H9 (cell line): Measurements from ENCODE around the gene NUTF2. TPM values are rescaled to one million over a fixed set of nuclear protein-coding genes. Genes with fewer than 3 reads are reported as not detected.

ENCODE experiments used
- DNase-seq: peaks from one replicate; pipeline ENCODE4 v3.0.0-alpha.2; 2017
- H2AFZ ChIP-seq: one replicate; pipeline ENCODE4 v1.6.1; 2013; ENCODE audit warnings: mild to moderate bottlenecking, low read length, control low read depth, moderate library complexity
- H2AK5ac ChIP-seq: 2 replicates; pipeline ENCODE4 v1.6.1; 2013; ENCODE audit warnings: low read length, control low read depth, mixed read lengths; ENCODE audit not compliant: insufficient read length
- H2BK120ac ChIP-seq: one replicate; pipeline ENCODE4 v1.6.1; 2013; ENCODE audit warnings: low read depth, mild to moderate bottlenecking, low read length, control low read depth, inconsistent platforms; ENCODE audit not compliant: poor library complexity, severe bottlenecking
- H2BK12ac ChIP-seq: 2 replicates; pipeline ENCODE4 v1.6.1; 2013; ENCODE audit warnings: low read length, control low read depth, mixed read lengths, low read depth; ENCODE audit not compliant: insufficient read length
- H2BK15ac ChIP-seq: 2 replicates; pipeline ENCODE4 v1.6.1; 2013; ENCODE audit warnings: low read depth, low read length, control low read depth
- H2BK20ac ChIP-seq: one replicate; pipeline ENCODE4 v1.6.1; 2013; ENCODE audit warnings: low read depth, mild to moderate bottlenecking, low read length, control low read depth, inconsistent platforms; ENCODE audit not compliant: poor library complexity, severe bottlenecking
- H2BK5ac ChIP-seq: 2 replicates; pipeline ENCODE4 v1.6.1; 2013; ENCODE audit warnings: low read length, control low read depth, mixed read lengths; ENCODE audit not compliant: insufficient read length
- H3K14ac ChIP-seq: 2 replicates; pipeline ENCODE4 v1.6.1; 2013; ENCODE audit warnings: low read length, control low read depth; ENCODE audit not compliant: insufficient read depth
- H3K18ac ChIP-seq: 2 replicates; pipeline ENCODE4 v1.6.1; 2013; ENCODE audit warnings: low read depth, mild to moderate bottlenecking, mixed read lengths, low read length, control low read depth; ENCODE audit not compliant: insufficient read length
- H3K23ac ChIP-seq: 2 replicates; pipeline ENCODE4 v1.6.1; 2013; ENCODE audit warnings: low read length, control low read depth, mixed read lengths, low read depth; ENCODE audit not compliant: insufficient read length
- H3K23me2 ChIP-seq: 2 replicates; pipeline ENCODE4 v1.6.1; 2013; ENCODE audit warnings: low read depth, mild to moderate bottlenecking, mixed read lengths, low read length, control low read depth; ENCODE audit not compliant: insufficient read length, poor library complexity, severe bottlenecking
- H3K27ac ChIP-seq: 2 replicates; pipeline ENCODE4 v1.5.1; 2013; ENCODE audit warnings: low read length, control low read depth, mixed read lengths, low read depth; ENCODE audit not compliant: insufficient read length
- H3K27me3 ChIP-seq: 2 replicates; pipeline ENCODE4 v1.6.1; 2013; ENCODE audit warnings: low read length, control low read depth, inconsistent platforms; ENCODE audit not compliant: insufficient read depth
- H3K4ac ChIP-seq: 2 replicates; pipeline ENCODE4 v1.6.1; 2013; ENCODE audit warnings: low read depth, mild to moderate bottlenecking, control low read depth, inconsistent platforms, low read length, moderate library complexity
- H3K4me1 ChIP-seq: 2 replicates; pipeline ENCODE4 v1.6.1; 2013; ENCODE audit warnings: low read length, control low read depth, inconsistent platforms; ENCODE audit not compliant: insufficient read depth
- H3K4me2 ChIP-seq: 2 replicates; pipeline ENCODE4 v1.6.1; 2013; ENCODE audit warnings: low read length, control low read depth, mixed read lengths; ENCODE audit not compliant: insufficient read length, insufficient read depth
- H3K56ac ChIP-seq: 2 replicates; pipeline ENCODE4 v1.6.1; 2013; ENCODE audit warnings: low read depth, mild to moderate bottlenecking, mixed read lengths, low read length, control low read depth; ENCODE audit not compliant: insufficient read length
- H3K79me1 ChIP-seq: 2 replicates; pipeline ENCODE4 v1.6.1; 2013; ENCODE audit warnings: low read depth, mild to moderate bottlenecking, moderate library complexity, low read length, control low read depth, inconsistent platforms; ENCODE audit not compliant: insufficient read depth, poor library complexity, severe bottlenecking
- H3K79me2 ChIP-seq: 2 replicates; pipeline ENCODE4 v1.6.1; 2013; ENCODE audit warnings: low read length, control low read depth, inconsistent platforms; ENCODE audit not compliant: insufficient read depth
- H3K9ac ChIP-seq: 2 replicates; pipeline ENCODE4 v1.6.1; 2013; ENCODE audit warnings: low read length, control low read depth, mixed read lengths; ENCODE audit not compliant: insufficient read length; ENCODE audit errors: extremely low read depth
- H3K9me3 ChIP-seq: one replicate; pipeline ENCODE4 v1.6.1; 2013; ENCODE audit warnings: low read depth, low read length, inconsistent platforms; ENCODE audit not compliant: control insufficient read depth
- H3T11ph ChIP-seq: one replicate; pipeline ENCODE4 v1.6.1; 2013; ENCODE audit warnings: mild to moderate bottlenecking, low read length, control low read depth, inconsistent platforms
- H4K20me1 ChIP-seq: one replicate; pipeline ENCODE4 v1.6.1; 2013; ENCODE audit not compliant: control insufficient read depth, insufficient read length, insufficient read depth
- H4K5ac ChIP-seq: 2 replicates; pipeline ENCODE4 v1.6.1; 2013; ENCODE audit warnings: low read depth, mild to moderate bottlenecking, mixed read lengths, low read length, control low read depth; ENCODE audit not compliant: insufficient read length
- H4K8ac ChIP-seq: replicated peaks from 2 replicates; pipeline ENCODE4 v1.6.1; 2013; ENCODE audit warnings: low read length, control low read depth, mixed read lengths, low read depth; ENCODE audit not compliant: insufficient read length
- H4K91ac ChIP-seq: 2 replicates; pipeline ENCODE4 v1.6.1; 2013; ENCODE audit warnings: low read depth, mild to moderate bottlenecking, moderate library complexity, mixed read lengths, low read length, control low read depth; ENCODE audit not compliant: insufficient read length
- H3K27ac Mint-ChIP-seq, 3 experiments: 2 replicates in 2 of 3; 3 replicates in 1 of 3; pipeline ENCODE4 v1.8.0; 2020 to 2021; ENCODE audit warnings: mixed read lengths in 3 of 3, mild to moderate bottlenecking in 1 of 3, moderate library complexity in 1 of 3
- H3K27me3 Mint-ChIP-seq: 2 replicates; pipeline ENCODE4 v1.8.0; 2021; ENCODE audit warnings: low read depth, mild to moderate bottlenecking, moderate library complexity, mixed read lengths
- H3K36me3 Mint-ChIP-seq, 3 experiments: 2 replicates in 2 of 3; 3 replicates in 1 of 3; pipeline ENCODE4 v1.8.0; 2020 to 2021; ENCODE audit warnings: low read depth in 3 of 3, mixed read lengths in 3 of 3; ENCODE audit not compliant: insufficient read depth in 1 of 3
- H3K4me1 Mint-ChIP-seq, 2 experiments: 2 replicates each; pipeline ENCODE4 v1.8.0; 2020; ENCODE audit warnings: mixed read lengths in 2 of 2
- H3K4me3 Mint-ChIP-seq, 2 experiments: 2 replicates in 1 of 2; 3 replicates in 1 of 2; pipeline ENCODE4 v1.8.0; 2020 to 2021; ENCODE audit warnings: mild to moderate bottlenecking in 2 of 2, mixed read lengths in 2 of 2, moderate library complexity in 1 of 2
- H3K9me3 Mint-ChIP-seq, 2 experiments: 2 replicates in 1 of 2; 3 replicates in 1 of 2; pipeline ENCODE4 v1.8.0; 2020; ENCODE audit warnings: mild to moderate bottlenecking in 2 of 2, mixed read lengths in 2 of 2, moderate library complexity in 1 of 2
- WGBS: extraction: QIAGEN DNeasy Blood & Tissue Kit; methylation state at CpG from one replicate; pipeline ENCODE4 v1.1.7; 2013; ENCODE audit warnings: missing lambda C conversion rate, low lambda C conversion rate, mixed read lengths; ENCODE audit not compliant: insufficient read length; ENCODE audit errors: extremely low coverage; 5-methylcytosine and 5-hydroxymethylcytosine counted together
- total RNA-seq: library from RNA; stranded (reverse); gene quantifications from 2 replicates; pipeline ENCODE4 v1.2.1, GENCODE V29; 2021
- TF ChIP-seq, protein P1 (sequence below): fragments of 200-600 bp; sonication (generic); conservative IDR thresholded peaks from 3 replicates; pipeline ENCODE4 v1.8.0; 2021; ENCODE audit warnings: antibody characterized with exemption, mild to moderate bottlenecking

Gene NUTF2
- total RNA-seq, 1 experiment from 2014 or later: 198 TPM

- Histone ChIP-seq H3K23ac (no peak overlapping the region), H3K56ac (no peak overlapping the region), H3K18ac (no peak overlapping the region), H2BK5ac (no peak overlapping the region), H3K27ac (no peak overlapping the region), H3K14ac (no peak overlapping the region), H2BK20ac (no peak overlapping the region), H4K91ac (no peak overlapping the region), H3T11ph (no peak overlapping the region), H3K9me3 (no peaks in the 10 kb centered on the region), H3K4me1 (no peaks in the 10 kb centered on the region; the same call in 1 of the 2 replicates), H3K27me3 (no peaks in the 10 kb centered on the region), H2AFZ (no peak overlapping the region), H2AK5ac (no peak overlapping the region), H3K79me2 (peaks cover 2% of the 10 kb centered on the region; the same call in 1 of the 2 replicates), H3K23me2 (peaks cover 13% of the 10 kb centered on the region), H3K79me1 (no peaks in the 10 kb centered on the region), H4K8ac (no peak overlapping the region), H4K20me1 (no peaks in the 10 kb centered on the region), H4K5ac (no peak overlapping the region), H2BK15ac (no peak overlapping the region), H3K4me2 (peak overlapping the region; percentile 79), H3K4ac (no peak overlapping the region), H2BK12ac (no peak overlapping the region), H3K9ac (no peak overlapping the region), H2BK120ac (no peak overlapping the region)
- H3K27ac Mint-ChIP-seq: peak overlapping the region in 2 of 3 experiments; percentile 61 to 89; a peak in 2 of 7 replicates
- peaks cover 13 to 63% (median 45%) of the 10 kb centered on the region in 3 experiments; a peak in 6 of 7 replicates for H3K36me3 Mint-ChIP-seq
- no peak for DNase-seq
- peaks cover 11 to 13% of the 10 kb centered on the region in 2 experiments for H3K4me1 Mint-ChIP-seq
- H3K9me3 Mint-ChIP-seq: no peaks in the 10 kb centered on the region
- TF ChIP-seq, protein P1, sequence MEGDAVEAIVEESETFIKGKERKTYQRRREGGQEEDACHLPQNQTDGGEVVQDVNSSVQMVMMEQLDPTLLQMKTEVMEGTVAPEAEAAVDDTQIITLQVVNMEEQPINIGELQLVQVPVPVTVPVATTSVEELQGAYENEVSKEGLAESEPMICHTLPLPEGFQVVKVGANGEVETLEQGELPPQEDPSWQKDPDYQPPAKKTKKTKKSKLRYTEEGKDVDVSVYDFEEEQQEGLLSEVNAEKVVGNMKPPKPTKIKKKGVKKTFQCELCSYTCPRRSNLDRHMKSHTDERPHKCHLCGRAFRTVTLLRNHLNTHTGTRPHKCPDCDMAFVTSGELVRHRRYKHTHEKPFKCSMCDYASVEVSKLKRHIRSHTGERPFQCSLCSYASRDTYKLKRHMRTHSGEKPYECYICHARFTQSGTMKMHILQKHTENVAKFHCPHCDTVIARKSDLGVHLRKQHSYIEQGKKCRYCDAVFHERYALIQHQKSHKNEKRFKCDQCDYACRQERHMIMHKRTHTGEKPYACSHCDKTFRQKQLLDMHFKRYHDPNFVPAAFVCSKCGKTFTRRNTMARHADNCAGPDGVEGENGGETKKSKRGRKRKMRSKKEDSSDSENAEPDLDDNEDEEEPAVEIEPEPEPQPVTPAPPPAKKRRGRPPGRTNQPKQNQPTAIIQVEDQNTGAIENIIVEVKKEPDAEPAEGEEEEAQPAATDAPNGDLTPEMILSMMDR: no peak
- no peaks in the 10 kb centered on the region for H3K27me3 Mint-ChIP-seq
- peak overlapping the region; percentile 91 to 96; a peak in 4 of 5 replicates for H3K4me3 Mint-ChIP-seq
- no CpG with 5 or more reads among the region's 2 CpGs for WGBS
Observed at GRCh38 chr16:67872131-67872630, 25.4 kb downstream of the NUTF2 start.
